Measurements from ENCODE around the gene ZNF234.
"Not testable (repeated sequence)": the region's sequence is repeated elsewhere in the genome, so short reads cannot be mapped to it uniquely, and the experiment has no call there.

DNA sequence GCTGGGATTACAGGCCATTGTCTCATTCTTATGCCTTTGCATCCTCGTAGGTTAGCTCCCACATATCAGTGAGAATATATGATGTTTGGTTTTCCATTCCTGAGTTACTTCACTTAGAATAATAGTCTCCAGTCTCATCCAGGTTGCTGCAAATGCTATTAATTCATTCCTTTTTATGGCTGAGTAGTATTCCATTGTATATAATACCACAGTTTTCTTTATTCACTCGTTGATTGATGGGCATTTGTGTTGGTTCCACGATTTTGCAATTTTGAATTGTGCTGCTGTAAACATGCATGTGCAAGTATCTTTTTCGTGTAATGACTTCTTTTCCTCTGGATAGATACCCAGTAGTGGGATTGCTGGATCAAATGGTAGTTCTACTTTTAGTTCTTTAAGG, 20.2 kb upstream of the ZNF234 start:
- TF ChIP-seq, protein P1, sequence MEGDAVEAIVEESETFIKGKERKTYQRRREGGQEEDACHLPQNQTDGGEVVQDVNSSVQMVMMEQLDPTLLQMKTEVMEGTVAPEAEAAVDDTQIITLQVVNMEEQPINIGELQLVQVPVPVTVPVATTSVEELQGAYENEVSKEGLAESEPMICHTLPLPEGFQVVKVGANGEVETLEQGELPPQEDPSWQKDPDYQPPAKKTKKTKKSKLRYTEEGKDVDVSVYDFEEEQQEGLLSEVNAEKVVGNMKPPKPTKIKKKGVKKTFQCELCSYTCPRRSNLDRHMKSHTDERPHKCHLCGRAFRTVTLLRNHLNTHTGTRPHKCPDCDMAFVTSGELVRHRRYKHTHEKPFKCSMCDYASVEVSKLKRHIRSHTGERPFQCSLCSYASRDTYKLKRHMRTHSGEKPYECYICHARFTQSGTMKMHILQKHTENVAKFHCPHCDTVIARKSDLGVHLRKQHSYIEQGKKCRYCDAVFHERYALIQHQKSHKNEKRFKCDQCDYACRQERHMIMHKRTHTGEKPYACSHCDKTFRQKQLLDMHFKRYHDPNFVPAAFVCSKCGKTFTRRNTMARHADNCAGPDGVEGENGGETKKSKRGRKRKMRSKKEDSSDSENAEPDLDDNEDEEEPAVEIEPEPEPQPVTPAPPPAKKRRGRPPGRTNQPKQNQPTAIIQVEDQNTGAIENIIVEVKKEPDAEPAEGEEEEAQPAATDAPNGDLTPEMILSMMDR (IDR thresholded peaks at IDR 0.05; ENCODE audit: insufficient read depth, low read length, poor library complexity, severe bottlenecking): not testable (repeated sequence)
- TF ChIP-seq EZH2phosphoT487 (conservative IDR thresholded peaks at IDR 0.05; ENCODE audit: low read length): not testable (repeated sequence)

Data from SU-DHL-6 (cell line).